SU-DHL-6 (cell line): ENCODE measurements around the gene ABCA5.

ENCODE experiments used
- H2AFZ ChIP-seq: fragments of 200-600 bp; sonication (generic); 2 replicates; pipeline ENCODE4 v1.6.1; 2014; ENCODE audit warnings: low read depth, mild to moderate bottlenecking, moderate library complexity, mixed read lengths, antibody characterized with exemption, low read length; ENCODE audit not compliant: severe bottlenecking
- H3F3A ChIP-seq: fragments of 200-600 bp; shearing (Covaris generic); 2 replicates; pipeline ENCODE4 v1.6.0; 2016; ENCODE audit warnings: antibody characterized with exemption, mild to moderate bottlenecking; ENCODE audit not compliant: insufficient read depth
- H3K27ac ChIP-seq: fragments of 200-600 bp; sonication (generic); 2 replicates; pipeline ENCODE4 v1.5.1; 2016; ENCODE audit warnings: low read depth, mild to moderate bottlenecking, low read length, moderate library complexity, mixed read lengths
- H3K27me3 ChIP-seq: fragments of 200-600 bp; sonication (generic), shearing (Covaris generic); 2 replicates; pipeline ENCODE4 v1.6.0; 2014; ENCODE audit warnings: mild to moderate bottlenecking, low read length
- H3K36me3 ChIP-seq: fragments of 200-600 bp; sonication (generic); 2 replicates; pipeline ENCODE4 v1.6.1; 2014; ENCODE audit warnings: mild to moderate bottlenecking, low read length, mixed read lengths
- H3K4me2 ChIP-seq: fragments of 300-600, 200-600 bp; shearing (Covaris generic), sonication (generic); 2 replicates; pipeline ENCODE4 v1.6.0; 2014; ENCODE audit warnings: low read length, low read depth, mild to moderate bottlenecking; ENCODE audit not compliant: poor library complexity, severe bottlenecking
- H3K4me3 ChIP-seq: fragments of 200-600 bp; sonication (generic); 2 replicates; pipeline ENCODE4 v1.5.1; 2014; ENCODE audit warnings: antibody characterized with exemption, low read length, mild to moderate bottlenecking, mixed read lengths; ENCODE audit not compliant: insufficient read depth, poor library complexity, severe bottlenecking
- H3K79me2 ChIP-seq: fragments of 200-600 bp; sonication (generic); 2 replicates; pipeline ENCODE4 v1.6.1; 2014; ENCODE audit warnings: mild to moderate bottlenecking, low read length, moderate library complexity; ENCODE audit not compliant: insufficient read depth
- H3K9ac ChIP-seq: fragments of 200-600 bp; sonication (generic); 2 replicates; pipeline ENCODE4 v1.7.0; 2014; ENCODE audit warnings: mild to moderate bottlenecking, low read length
- H3K9me2 ChIP-seq: fragments of 200-600 bp; sonication (generic); replicated peaks from 2 replicates; pipeline ENCODE4 v1.6.1; 2014; ENCODE audit warnings: low read length; ENCODE audit not compliant: insufficient read depth
- H3K9me3 ChIP-seq: fragments of 200-600 bp; sonication (generic); 2 replicates; pipeline ENCODE4 v1.6.1; 2014; ENCODE audit warnings: low read length, mixed read lengths; ENCODE audit not compliant: insufficient read depth
- H4K20me1 ChIP-seq: fragments of 200-600 bp; sonication (generic); 2 replicates; pipeline ENCODE4 v1.6.1; 2014; ENCODE audit warnings: low read depth, mild to moderate bottlenecking, antibody characterized with exemption, low read length, moderate library complexity, mixed read lengths
- CTCF ChIP-seq: fragments of 200-600 bp; sonication (generic); IDR thresholded peaks from one replicate; pipeline ENCODE4 v1.5.1; 2017; ENCODE audit warnings: antibody characterized with exemption, mild to moderate bottlenecking, low read length, moderate library complexity; ENCODE audit not compliant: insufficient read depth, poor library complexity, severe bottlenecking
- EZH2phosphoT487 ChIP-seq: fragments of 200-600 bp; sonication (generic), shearing (Covaris generic); conservative IDR thresholded peaks from 2 replicates; pipeline ENCODE4 v1.6.1; 2018; ENCODE audit warnings: mild to moderate bottlenecking, antibody characterized with exemption, low read length, moderate library complexity, mixed read lengths

The ABCA5 gene

GRCh38 chr17:69269131-69269998 is 57.6 kb downstream of the ABCA5 start:
- H3F3A ChIP-seq, result no peaks in the 10 kb centered on the region
- no peaks in the 10 kb centered on the region for H3K9me3 ChIP-seq
- no peak overlapping the region for H3K4me3 ChIP-seq
- no peaks in the 10 kb centered on the region for H4K20me1 ChIP-seq
- no peaks in the 10 kb centered on the region for H3K36me3 ChIP-seq
- H3K79me2 ChIP-seq, result no peaks in the 10 kb centered on the region
- no peaks in the 10 kb centered on the region for H3K27me3 ChIP-seq
- TF ChIP-seq EZH2phosphoT487 (no peak), CTCF (no peak)
- H3K9ac ChIP-seq, result no peak overlapping the region
- no peaks in the 10 kb centered on the region for H3K9me2 ChIP-seq
- no peak overlapping the region for H2AFZ ChIP-seq
- H3K27ac ChIP-seq, result no peak overlapping the region
- H3K4me2 ChIP-seq, result no peak overlapping the region

- H3K36me3 ChIP-seq, result no peaks in the 10 kb centered on the region
- no peak overlapping the region for H3K4me2 ChIP-seq
- no peaks in the 10 kb centered on the region for H4K20me1 ChIP-seq
- no peaks in the 10 kb centered on the region for H3K9me3 ChIP-seq
- no peak overlapping the region for H3K4me3 ChIP-seq
- no peaks in the 10 kb centered on the region for H3K79me2 ChIP-seq
- no peaks in the 10 kb centered on the region for H3K27me3 ChIP-seq
- no peak overlapping the region for H3K9ac ChIP-seq
- H3K9me2 ChIP-seq, result no peaks in the 10 kb centered on the region
- no peak overlapping the region for H2AFZ ChIP-seq
- no peaks in the 10 kb centered on the region for H3F3A ChIP-seq
- TF ChIP-seq EZH2phosphoT487, result no peak
- TF ChIP-seq CTCF, result no peak
- H3K27ac ChIP-seq, result no peak overlapping the region
These were observed 58.4 kb downstream of the ABCA5 start for GRCh38 chr17:69268543-69269014.

- Histone ChIP-seq H2AFZ (no peak overlapping the region), H3K4me3 (no peak overlapping the region), H3K27ac (no peak overlapping the region), H3K27me3 (no peaks in the 10 kb centered on the region), H3F3A (no peaks in the 10 kb centered on the region), H3K9me2 (no peaks in the 10 kb centered on the region), H3K36me3 (no peaks in the 10 kb centered on the region), H3K9me3 (no peaks in the 10 kb centered on the region), H4K20me1 (no peaks in the 10 kb centered on the region), H3K79me2 (no peaks in the 10 kb centered on the region), H3K9ac (no peak overlapping the region), H3K4me2 (no peak overlapping the region)
- TF ChIP-seq CTCF (no peak), EZH2phosphoT487 (no peak)
These were observed 59.7 kb downstream of the ABCA5 start for GRCh38 chr17:69267219-69267618.
